GM23338 (cell line): Measurements from ENCODE around the gene DUSP1. TPM values are rescaled to one million over a fixed set of nuclear protein-coding genes. Genes with fewer than 3 reads are reported as not detected.

Source experiments
- ATAC-seq: fragments of 200-7000 bp; cut with Tn5 transposase; 3 replicates; pipeline ENCODE4 v1.9.1; 2020
- DNase-seq: peaks from one replicate; pipeline ENCODE4 v3.0.0-alpha.2; 2015; ENCODE audit warnings: low spot score
- H2AFZ ChIP-seq: fragments of 200-600 bp; sonication (generic); 2 replicates; pipeline ENCODE4 v1.8.0; 2016; ENCODE audit warnings: antibody characterized with exemption, mild to moderate bottlenecking, moderate library complexity
- H3F3A ChIP-seq: fragments of 200-600 bp; sonication (generic); replicated peaks from 2 replicates; pipeline ENCODE4 v1.8.0; 2017; ENCODE audit warnings: antibody characterized with exemption, mixed run types, low read depth
- H3K27ac ChIP-seq: fragments of 200-600 bp; sonication (generic); 2 replicates; pipeline ENCODE4 v1.6.1; 2016; ENCODE audit warnings: low read depth
- H3K27me3 ChIP-seq: fragments of 200-600 bp; sonication (generic); 2 replicates; pipeline ENCODE4 v1.8.0; 2016; ENCODE audit warnings: mild to moderate bottlenecking, mixed run types, moderate library complexity; ENCODE audit not compliant: insufficient read depth
- H3K36me3 ChIP-seq: fragments of 200-600 bp; sonication (generic); 2 replicates; pipeline ENCODE4 v1.8.0; 2016; ENCODE audit warnings: mild to moderate bottlenecking; ENCODE audit not compliant: insufficient read depth
- H3K4me1 ChIP-seq: fragments of 200-600 bp; sonication (generic); 2 replicates; pipeline ENCODE4 v1.8.0; 2016; ENCODE audit warnings: mild to moderate bottlenecking, moderate library complexity; ENCODE audit not compliant: insufficient read depth
- H3K4me2 ChIP-seq: fragments of 200-600 bp; sonication (generic); 2 replicates; pipeline ENCODE4 v1.7.1; 2017; ENCODE audit warnings: mixed run types
- H3K4me3 ChIP-seq: fragments of 200-600 bp; sonication (generic); 2 replicates; pipeline ENCODE4 v1.6.1; 2016; ENCODE audit warnings: mixed run types
- H3K79me2 ChIP-seq: fragments of 200-600 bp; sonication (generic); replicated peaks from 2 replicates; pipeline ENCODE4 v1.8.0; 2017; ENCODE audit warnings: mild to moderate bottlenecking; ENCODE audit not compliant: insufficient read depth
- H3K9me2 ChIP-seq: fragments of 200-600 bp; sonication (generic); 2 replicates; pipeline ENCODE4 v1.8.0; 2017; ENCODE audit not compliant: insufficient read depth
- H4K20me1 ChIP-seq: fragments of 200-600 bp; sonication (generic); replicated peaks from 2 replicates; pipeline ENCODE4 v1.8.0; 2017; ENCODE audit warnings: mild to moderate bottlenecking; ENCODE audit not compliant: insufficient read depth
- H3K27ac Mint-ChIP-seq: 2 replicates; pipeline ENCODE4 v1.8.0; 2020; ENCODE audit warnings: inconsistent platforms, mild to moderate bottlenecking, moderate library complexity, mixed read lengths
- H3K27me3 Mint-ChIP-seq: 3 replicates; pipeline ENCODE4 v1.8.0; 2022; ENCODE audit warnings: low read depth, mild to moderate bottlenecking, moderate library complexity, mixed read lengths, inconsistent platforms; ENCODE audit not compliant: insufficient read depth, poor library complexity
- H3K36me3 Mint-ChIP-seq: 3 replicates; pipeline ENCODE4 v1.8.0; 2021; ENCODE audit warnings: low read depth, mild to moderate bottlenecking, inconsistent platforms, moderate library complexity, mixed read lengths
- H3K4me1 Mint-ChIP-seq: 3 replicates; pipeline ENCODE4 v1.8.0; 2020; ENCODE audit warnings: mild to moderate bottlenecking, inconsistent platforms, mixed read lengths
- H3K4me3 Mint-ChIP-seq: 3 replicates; pipeline ENCODE4 v1.8.0; 2021; ENCODE audit warnings: moderate library complexity, mild to moderate bottlenecking, inconsistent platforms, mixed read lengths
- H3K9me3 Mint-ChIP-seq: 3 replicates; pipeline ENCODE4 v1.8.0; 2020; ENCODE audit warnings: moderate library complexity, mild to moderate bottlenecking, inconsistent platforms, mixed read lengths
- CREB1 ChIP-seq: fragments of 250-450 bp; sonication (Bioruptor Pico); IDR thresholded peaks from 2 replicates; pipeline ENCODE4 v1.5.0; 2020; ENCODE audit warnings: low read depth, mild to moderate bottlenecking, moderate library complexity
- EZH2 ChIP-seq: fragments of 200-600 bp; sonication (generic); IDR thresholded peaks from one replicate; pipeline ENCODE4 v1.8.0; 2017; ENCODE audit warnings: antibody characterized with exemption, mild to moderate bottlenecking, low read depth; ENCODE audit not compliant: unreplicated experiment
- NANOG ChIP-seq: IDR thresholded peaks from 2 replicates; pipeline ENCODE4 v1.6.1; 2016; ENCODE audit warnings: antibody characterized with exemption, borderline replicate concordance
- ZNF462 ChIP-seq: fragments of 250-450 bp; sonication (Bioruptor Pico); IDR thresholded peaks from 2 replicates; pipeline ENCODE4 v1.5.0; 2020; ENCODE audit warnings: mild to moderate bottlenecking, moderate library complexity
- polyA plus RNA-seq: library from polyadenylated mRNA; unstranded; fragments of >200 nt; fragmentation: Nextera tagmentation; extraction: Ambion mirVana; gene quantifications from 2 replicates; pipeline ENCODE4 v1.2.1, GENCODE V29; 2016
- total RNA-seq: library from RNA; depleted of rRNA; stranded (reverse); fragments of >200 nt; shearing (Covaris generic); gene quantifications from 2 replicates; pipeline ENCODE4 v1.2.3, GENCODE V29; 2014
- TF ChIP-seq, protein P1 (sequence below): IDR thresholded peaks from one replicate; pipeline ENCODE4 v1.6.1; 2018; ENCODE audit warnings: antibody characterized with exemption; ENCODE audit not compliant: unreplicated experiment

The DUSP1 gene
- total and polyA plus RNA-seq, 2 experiments from 2014 or later: 9.7 to 17.2 TPM

- H3K27me3 Mint-ChIP-seq: peaks cover 2% of the 10 kb centered on the region
- Histone ChIP-seq H3K79me2 (no peaks in the 10 kb centered on the region), H3K9me2 (no peaks in the 10 kb centered on the region), H3K4me3 (no peak overlapping the region), H3K4me1 (no peaks in the 10 kb centered on the region), H3F3A (no peaks in the 10 kb centered on the region), H3K4me2 (no peak overlapping the region), H3K27ac (no peak overlapping the region), H3K36me3 (no peaks in the 10 kb centered on the region), H4K20me1 (no peaks in the 10 kb centered on the region), H2AFZ (no peak overlapping the region), H3K27me3 (no peaks in the 10 kb centered on the region; the same call in 1 of the 2 replicates)
- no peak for DNase-seq
- H3K36me3 Mint-ChIP-seq: no peaks in the 10 kb centered on the region
- no peak overlapping the region for H3K4me3 Mint-ChIP-seq
- no peak overlapping the region for H3K27ac Mint-ChIP-seq
- no peaks in the 10 kb centered on the region for H3K9me3 Mint-ChIP-seq
- ATAC-seq: no peak
- TF ChIP-seq, protein P1, sequence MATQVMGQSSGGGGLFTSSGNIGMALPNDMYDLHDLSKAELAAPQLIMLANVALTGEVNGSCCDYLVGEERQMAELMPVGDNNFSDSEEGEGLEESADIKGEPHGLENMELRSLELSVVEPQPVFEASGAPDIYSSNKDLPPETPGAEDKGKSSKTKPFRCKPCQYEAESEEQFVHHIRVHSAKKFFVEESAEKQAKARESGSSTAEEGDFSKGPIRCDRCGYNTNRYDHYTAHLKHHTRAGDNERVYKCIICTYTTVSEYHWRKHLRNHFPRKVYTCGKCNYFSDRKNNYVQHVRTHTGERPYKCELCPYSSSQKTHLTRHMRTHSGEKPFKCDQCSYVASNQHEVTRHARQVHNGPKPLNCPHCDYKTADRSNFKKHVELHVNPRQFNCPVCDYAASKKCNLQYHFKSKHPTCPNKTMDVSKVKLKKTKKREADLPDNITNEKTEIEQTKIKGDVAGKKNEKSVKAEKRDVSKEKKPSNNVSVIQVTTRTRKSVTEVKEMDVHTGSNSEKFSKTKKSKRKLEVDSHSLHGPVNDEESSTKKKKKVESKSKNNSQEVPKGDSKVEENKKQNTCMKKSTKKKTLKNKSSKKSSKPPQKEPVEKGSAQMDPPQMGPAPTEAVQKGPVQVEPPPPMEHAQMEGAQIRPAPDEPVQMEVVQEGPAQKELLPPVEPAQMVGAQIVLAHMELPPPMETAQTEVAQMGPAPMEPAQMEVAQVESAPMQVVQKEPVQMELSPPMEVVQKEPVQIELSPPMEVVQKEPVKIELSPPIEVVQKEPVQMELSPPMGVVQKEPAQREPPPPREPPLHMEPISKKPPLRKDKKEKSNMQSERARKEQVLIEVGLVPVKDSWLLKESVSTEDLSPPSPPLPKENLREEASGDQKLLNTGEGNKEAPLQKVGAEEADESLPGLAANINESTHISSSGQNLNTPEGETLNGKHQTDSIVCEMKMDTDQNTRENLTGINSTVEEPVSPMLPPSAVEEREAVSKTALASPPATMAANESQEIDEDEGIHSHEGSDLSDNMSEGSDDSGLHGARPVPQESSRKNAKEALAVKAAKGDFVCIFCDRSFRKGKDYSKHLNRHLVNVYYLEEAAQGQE: no peak
- no peak for TF ChIP-seq ZNF462
- no peak for TF ChIP-seq CREB1 (CRISPR knock-in tag)
- TF ChIP-seq NANOG: no peak
- no peak for TF ChIP-seq EZH2
- peaks cover 9% of the 10 kb centered on the region for H3K4me1 Mint-ChIP-seq
Measured at GRCh38 chr5:172756764-172757393, 14.1 kb downstream of the DUSP1 start.
